Mucosa of descending colon (tissue), 3 donors: ENCODE results near the gene CETP. TPM values are rescaled to one million over a fixed set of nuclear protein-coding genes. Genes with fewer than 3 reads are reported as not detected.

Experiments used
- ATAC-seq: fragments of 200-7000 bp; cut with Tn5 transposase; one replicate; pipeline ENCODE4 v1.9.1; 2020; ENCODE audit warnings: mild to moderate bottlenecking, moderate library complexity
- DNase-seq, 3 donors: peaks; one replicate each; pipeline ENCODE4 v3.0.0-alpha.2; 2020
- H3K36me3 ChIP-seq: fragments of 200-600 bp; one replicate; pipeline ENCODE4 v1.8.0; 2021; ENCODE audit warnings: low read depth, mild to moderate bottlenecking
- H3K4me1 ChIP-seq: fragments of 200-600 bp; one replicate; pipeline ENCODE4 v1.8.0; 2021; ENCODE audit warnings: low read depth, mild to moderate bottlenecking
- H3K4me3 ChIP-seq: fragments of 200-600 bp; one replicate; pipeline ENCODE4 v1.8.0; 2021; ENCODE audit warnings: mild to moderate bottlenecking
- H3K9me3 ChIP-seq: fragments of 200-600 bp; one replicate; pipeline ENCODE4 v1.8.0; 2021; ENCODE audit warnings: mild to moderate bottlenecking
- intact Hi-C, 2 donors: fragments of 100-400 bp; cut with DNase I in 1 of 2; cut with micrococcal nuclease in 1 of 2; formaldehyde crosslinking; loops; one replicate each; pipeline versions ENCODE4 v1.11.0 to v1.11.1; 2022; cut with DNase I, micrococcal nuclease
- total RNA-seq, 3 donors: library from RNA; stranded (reverse); fragmentation: NEBNext Ultra II Directional in 2 of 3; extraction: Animal tissue kit (Norgen Biotek cat#: 25700) in 2 of 3; gene quantifications; one replicate each; pipeline versions ENCODE4 v1.2.1 to v1.2.4, GENCODE V29; 2021 to 2023
- TF ChIP-seq, protein P1 (sequence below): fragments of 200-600 bp; IDR thresholded peaks from one replicate; pipeline ENCODE4 v1.8.0; 2022; ENCODE audit warnings: antibody characterized with exemption, mild to moderate bottlenecking
- donor health status: DM: no; HTN: no; CAD: no; lungs with moderate emphysema.
- donor health status: DM: no; HTN: no; CAD: no.
- donor health status: DM: no; HTN: yes; CAD: no.

CETP gene
- total RNA-seq, 3 donors from 2014 or later, result 0.22 to 0.35 TPM; not detected in 1

DNA sequence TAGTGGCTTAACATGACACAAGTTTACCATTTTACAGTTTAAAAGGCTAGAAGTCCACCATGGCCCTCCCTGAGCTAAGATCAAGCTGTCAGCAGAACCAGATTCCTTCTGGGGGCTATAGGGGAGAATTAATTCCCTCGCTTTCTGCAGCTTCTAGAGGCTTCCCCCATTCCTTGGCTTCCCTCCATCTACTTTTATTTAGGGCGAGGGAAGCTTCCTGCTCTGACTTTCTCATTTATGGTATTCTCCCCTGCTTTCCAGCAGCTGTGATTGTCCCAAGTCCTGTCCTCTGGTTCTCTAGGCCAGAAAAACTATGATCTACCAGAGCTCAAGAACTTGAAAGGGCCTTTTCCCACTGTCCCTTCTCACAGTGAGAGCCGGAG is 4.3 kb downstream of the CETP start:
- Histone ChIP-seq H3K4me1 (peaks cover 4% of the 10 kb centered on the region), H3K9me3 (no peaks in the 10 kb centered on the region), H3K4me3 (no peak overlapping the region), H3K36me3 (no peaks in the 10 kb centered on the region)
- DNase-seq (no peak), ATAC-seq (no peak)
- TF ChIP-seq, protein P1, sequence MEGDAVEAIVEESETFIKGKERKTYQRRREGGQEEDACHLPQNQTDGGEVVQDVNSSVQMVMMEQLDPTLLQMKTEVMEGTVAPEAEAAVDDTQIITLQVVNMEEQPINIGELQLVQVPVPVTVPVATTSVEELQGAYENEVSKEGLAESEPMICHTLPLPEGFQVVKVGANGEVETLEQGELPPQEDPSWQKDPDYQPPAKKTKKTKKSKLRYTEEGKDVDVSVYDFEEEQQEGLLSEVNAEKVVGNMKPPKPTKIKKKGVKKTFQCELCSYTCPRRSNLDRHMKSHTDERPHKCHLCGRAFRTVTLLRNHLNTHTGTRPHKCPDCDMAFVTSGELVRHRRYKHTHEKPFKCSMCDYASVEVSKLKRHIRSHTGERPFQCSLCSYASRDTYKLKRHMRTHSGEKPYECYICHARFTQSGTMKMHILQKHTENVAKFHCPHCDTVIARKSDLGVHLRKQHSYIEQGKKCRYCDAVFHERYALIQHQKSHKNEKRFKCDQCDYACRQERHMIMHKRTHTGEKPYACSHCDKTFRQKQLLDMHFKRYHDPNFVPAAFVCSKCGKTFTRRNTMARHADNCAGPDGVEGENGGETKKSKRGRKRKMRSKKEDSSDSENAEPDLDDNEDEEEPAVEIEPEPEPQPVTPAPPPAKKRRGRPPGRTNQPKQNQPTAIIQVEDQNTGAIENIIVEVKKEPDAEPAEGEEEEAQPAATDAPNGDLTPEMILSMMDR, result no peak
- intact Hi-C loops, result no loop called here

DNA sequence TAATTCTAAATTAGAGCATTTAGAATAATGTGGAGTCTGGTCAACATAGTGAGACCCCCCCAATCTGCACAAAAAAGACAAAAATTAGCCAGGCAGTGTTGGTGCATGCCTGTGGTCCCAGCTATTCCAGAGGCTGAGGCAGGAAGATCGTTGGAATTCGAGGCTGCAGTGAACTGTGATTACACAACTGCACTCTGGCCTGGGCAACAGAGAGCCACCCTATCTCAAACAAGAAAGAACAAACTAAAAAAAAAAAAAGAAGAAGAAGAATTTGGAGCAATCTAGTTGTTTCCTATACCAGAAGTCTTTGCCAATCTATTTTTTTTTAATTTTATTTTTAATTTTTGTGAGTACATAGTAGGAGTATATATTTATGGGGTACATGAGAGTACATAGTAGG is 6.0 kb downstream of the CETP start:
- intact Hi-C loops, result no loop called here
- TF ChIP-seq, protein P1, result no peak
- Histone ChIP-seq H3K4me3 (no peak overlapping the region), H3K4me1 (peaks cover 4% of the 10 kb centered on the region), H3K9me3 (no peaks in the 10 kb centered on the region), H3K36me3 (no peaks in the 10 kb centered on the region)
- ATAC-seq (no peak), DNase-seq (no peak)

DNA sequence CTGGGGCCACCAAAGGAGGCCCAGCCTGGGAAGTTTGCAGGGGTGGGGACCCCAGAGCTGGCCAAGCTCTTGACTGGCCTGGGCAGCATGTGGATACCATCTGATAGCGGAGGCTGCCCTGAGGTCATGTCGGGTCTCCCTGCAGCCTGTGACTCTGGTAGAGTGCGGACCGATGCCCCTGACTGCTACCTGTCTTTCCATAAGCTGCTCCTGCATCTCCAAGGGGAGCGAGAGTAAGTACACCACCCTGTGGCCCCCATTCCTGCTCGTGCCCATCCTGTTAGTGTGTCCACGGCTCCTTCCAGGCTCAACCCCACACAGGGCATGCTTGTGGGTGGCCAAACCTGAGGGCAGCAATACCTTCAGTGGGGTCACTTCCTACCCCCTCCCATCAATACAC is 8.0 kb downstream of the CETP start:
- TF ChIP-seq, protein P1, result no peak
- intact Hi-C loops, result no loop called here
- ATAC-seq, result no peak

DNA sequence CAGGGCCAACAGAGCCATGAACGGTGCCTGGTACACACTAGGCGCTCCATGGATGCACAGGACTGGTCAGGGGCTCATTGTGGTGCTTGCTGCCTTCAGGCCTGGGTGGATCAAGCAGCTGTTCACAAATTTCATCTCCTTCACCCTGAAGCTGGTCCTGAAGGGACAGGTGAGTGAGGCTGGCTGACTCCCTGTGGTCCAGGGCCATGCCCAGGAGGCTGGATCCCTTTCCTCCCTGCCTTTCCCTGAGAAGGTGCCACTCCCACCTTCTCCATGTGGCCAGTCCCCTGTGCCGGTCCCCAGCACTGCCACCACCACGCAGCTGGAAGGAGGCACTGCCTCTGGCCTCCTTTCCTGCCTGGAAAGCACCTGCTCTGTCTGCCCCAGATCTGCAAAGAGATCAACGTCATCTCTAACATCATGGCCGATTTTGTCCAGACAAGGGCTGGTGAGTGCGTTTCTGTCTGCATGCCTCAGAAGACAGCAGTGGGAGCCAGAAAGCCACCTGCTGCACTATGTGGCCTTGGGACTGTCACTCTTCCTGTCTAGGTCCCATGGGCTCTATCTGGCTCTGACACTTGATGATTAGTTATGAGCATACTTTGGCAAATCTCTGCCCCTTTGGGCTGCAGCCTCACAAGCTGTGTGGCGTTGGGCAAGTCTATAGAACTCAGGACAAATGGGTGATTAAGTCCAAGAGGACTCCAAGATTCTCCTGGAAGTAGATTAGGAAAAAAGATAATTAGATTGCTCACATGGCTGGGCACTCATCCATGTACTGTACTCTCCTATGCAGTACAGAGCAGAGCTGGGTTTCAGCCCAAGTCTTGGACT is 9.4 kb downstream of the CETP start:
- TF ChIP-seq, protein P1, result no peak
- H3K4me3 ChIP-seq, result no peak overlapping the region
- DNase-seq (no peak), ATAC-seq (peak; percentile 25)
- no peaks in the 10 kb centered on the region for H3K36me3 ChIP-seq
- no peaks in the 10 kb centered on the region for H3K9me3 ChIP-seq
- no peaks in the 10 kb centered on the region for H3K4me1 ChIP-seq
- intact Hi-C loops, result no loop called here

More for the DNA sequence above, 8.0 kb downstream of the CETP start:
- Histone ChIP-seq H3K4me3 (no peak overlapping the region), H3K4me1 (peaks cover 3% of the 10 kb centered on the region), H3K9me3 (no peaks in the 10 kb centered on the region), H3K36me3 (no peaks in the 10 kb centered on the region)
- DNase-seq, result no peak

DNA sequence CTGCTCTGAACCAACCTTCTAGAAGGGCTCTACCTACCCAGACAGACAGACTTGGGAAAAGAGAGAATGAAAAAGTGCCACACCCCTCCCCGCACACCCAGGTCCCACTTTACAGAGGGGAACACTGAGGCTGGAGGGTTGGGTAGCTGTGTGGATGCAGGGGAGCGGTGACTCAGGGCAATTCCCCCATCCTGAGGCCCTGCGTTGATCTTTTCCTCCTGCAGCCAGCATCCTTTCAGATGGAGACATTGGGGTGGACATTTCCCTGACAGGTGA is 10.0 kb downstream of the CETP start:
- DNase-seq, result no peak
- TF ChIP-seq, protein P1, result no peak
- intact Hi-C loops, result no loop called here

More for the DNA sequence above, 10.0 kb downstream of the CETP start:
- ATAC-seq, result no peak
- H3K4me1 ChIP-seq, result no peaks in the 10 kb centered on the region
- no peaks in the 10 kb centered on the region for H3K36me3 ChIP-seq
- no peaks in the 10 kb centered on the region for H3K9me3 ChIP-seq
- no peak overlapping the region for H3K4me3 ChIP-seq
